ENCODE data around the gene KRTAP10-2. TPM values are rescaled to one million over a fixed set of nuclear protein-coding genes. Genes with fewer than 3 reads are reported as not detected.

KRTAP10-2 gene
- polyA plus RNA-seq, 1 donor (not counting 4 experiments of a cell fraction or from before 2014, with no cell fraction given), result not detected

DNA sequence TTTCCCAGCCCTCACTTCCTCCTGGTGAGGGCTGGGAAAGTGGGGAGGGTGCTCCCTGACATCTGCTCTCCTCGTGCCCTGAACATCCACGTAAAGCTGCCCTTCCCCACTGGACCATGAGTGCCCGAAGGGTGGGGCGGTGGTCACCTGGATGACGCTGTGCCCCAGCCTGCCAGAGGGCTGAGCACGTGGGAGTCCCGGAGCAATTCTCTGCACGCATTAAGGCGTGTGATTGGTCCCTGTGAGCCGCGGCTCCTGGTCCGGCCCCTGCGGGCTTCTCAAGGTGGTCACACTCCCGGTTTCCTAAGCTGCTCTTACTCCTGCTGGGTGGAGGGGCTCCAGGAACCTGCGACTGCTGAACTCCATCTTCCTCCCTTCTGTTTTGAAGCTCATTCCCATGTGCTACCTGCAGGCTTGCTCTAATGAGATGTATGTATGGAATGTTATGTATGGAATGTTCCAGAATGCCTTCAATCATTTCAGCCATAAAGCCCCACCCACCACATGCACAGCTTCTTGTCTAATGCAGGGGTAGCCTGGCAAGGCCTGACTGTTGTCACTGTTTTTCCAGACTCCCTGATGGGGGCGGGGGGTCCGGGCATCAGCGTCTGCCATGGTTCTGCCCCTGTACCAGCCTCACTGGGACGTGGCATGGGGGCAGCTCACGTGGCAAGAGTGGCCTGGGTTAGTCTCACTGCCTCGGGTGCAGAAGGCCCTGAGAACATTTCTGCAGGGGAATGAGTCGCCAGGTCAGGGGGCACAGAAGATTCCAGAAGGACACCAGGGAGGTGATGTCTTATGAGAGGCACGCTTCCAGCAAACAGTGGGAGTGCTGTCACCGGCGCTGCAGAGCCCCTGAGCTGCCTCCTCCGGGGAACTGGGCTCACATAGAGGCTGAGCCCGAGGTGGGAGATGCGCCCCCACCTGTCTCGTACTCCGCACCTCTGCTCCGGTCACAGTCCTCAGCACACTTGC lies 30.7 kb downstream of the KRTAP10-2 start:
- H3K79me2 ChIP-seq (ENCODE audit: control insufficient read depth, insufficient read depth, low read length), result no peaks in the 10 kb centered on the region
- H3K4me1 ChIP-seq (ENCODE audit: control insufficient read depth, extremely low read depth, insufficient read depth, low read length), result no peaks in the 10 kb centered on the region
- H3K9ac ChIP-seq (ENCODE audit: control insufficient read depth, extremely low read depth, insufficient read depth, low read length), result no peak overlapping the region
- no peak overlapping the region for H3K27ac ChIP-seq (ENCODE audit: control insufficient read depth, insufficient read depth, low read length)
- no peak for FAIRE-seq
- no peaks in the 10 kb centered on the region for H3K9me1 ChIP-seq (ENCODE audit: control insufficient read depth, extremely low read depth, insufficient read depth, low read length)
- no peak overlapping the region for H3K4me2 ChIP-seq (ENCODE audit: control insufficient read depth, extremely low read depth, insufficient read depth, low read depth, low read length)
- TF ChIP-seq, protein P1, sequence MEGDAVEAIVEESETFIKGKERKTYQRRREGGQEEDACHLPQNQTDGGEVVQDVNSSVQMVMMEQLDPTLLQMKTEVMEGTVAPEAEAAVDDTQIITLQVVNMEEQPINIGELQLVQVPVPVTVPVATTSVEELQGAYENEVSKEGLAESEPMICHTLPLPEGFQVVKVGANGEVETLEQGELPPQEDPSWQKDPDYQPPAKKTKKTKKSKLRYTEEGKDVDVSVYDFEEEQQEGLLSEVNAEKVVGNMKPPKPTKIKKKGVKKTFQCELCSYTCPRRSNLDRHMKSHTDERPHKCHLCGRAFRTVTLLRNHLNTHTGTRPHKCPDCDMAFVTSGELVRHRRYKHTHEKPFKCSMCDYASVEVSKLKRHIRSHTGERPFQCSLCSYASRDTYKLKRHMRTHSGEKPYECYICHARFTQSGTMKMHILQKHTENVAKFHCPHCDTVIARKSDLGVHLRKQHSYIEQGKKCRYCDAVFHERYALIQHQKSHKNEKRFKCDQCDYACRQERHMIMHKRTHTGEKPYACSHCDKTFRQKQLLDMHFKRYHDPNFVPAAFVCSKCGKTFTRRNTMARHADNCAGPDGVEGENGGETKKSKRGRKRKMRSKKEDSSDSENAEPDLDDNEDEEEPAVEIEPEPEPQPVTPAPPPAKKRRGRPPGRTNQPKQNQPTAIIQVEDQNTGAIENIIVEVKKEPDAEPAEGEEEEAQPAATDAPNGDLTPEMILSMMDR (optimal IDR thresholded peaks at IDR 0.05 in 1 of 3, IDR thresholded peaks at IDR 0.05 in 1 of 3, conservative IDR thresholded peaks at IDR 0.05 in 1 of 3; ENCODE audit: extremely low read depth in 1 of 3, insufficient read depth in 2 of 3, low read length in 3 of 3), result no peak
- TF ChIP-seq EZH2 (IDR thresholded peaks at IDR 0.05; ENCODE audit: low read length), result no peak
- no peak for DNase-seq (ENCODE audit: low read depth, low spot score)
- H4K20me1 ChIP-seq (ENCODE audit: control insufficient read depth, extremely low read depth, insufficient read depth, low read length), result no peaks in the 10 kb centered on the region
- H3K9me3 ChIP-seq (ENCODE audit: control insufficient read depth, low read depth, low read length), result peaks cover 26% of the 10 kb centered on the region
- no peak overlapping the region for H3K4me3 ChIP-seq (ENCODE audit: control insufficient read depth in 2 of 3, extremely low read depth in 1 of 3, insufficient read depth in 2 of 3, low read depth in 1 of 3, low read length in 3 of 3)
- no peak overlapping the region for H2AFZ ChIP-seq (ENCODE audit: control insufficient read depth, low read length)
- dilution Hi-C loops (cut with MboI; ENCODE audit: extremely low pct_ligation_motif_present, low sequenced_read_pairs), result no loop called here
- H3K27me3 ChIP-seq (ENCODE audit: control insufficient read depth, extremely low read depth, insufficient read depth, low read length), result no peaks in the 10 kb centered on the region
- no peaks in the 10 kb centered on the region for H3K36me3 ChIP-seq (ENCODE audit: control insufficient read depth in 2 of 2, extremely low read depth in 1 of 2, insufficient read depth in 2 of 2, low read length in 2 of 2)

DNA sequence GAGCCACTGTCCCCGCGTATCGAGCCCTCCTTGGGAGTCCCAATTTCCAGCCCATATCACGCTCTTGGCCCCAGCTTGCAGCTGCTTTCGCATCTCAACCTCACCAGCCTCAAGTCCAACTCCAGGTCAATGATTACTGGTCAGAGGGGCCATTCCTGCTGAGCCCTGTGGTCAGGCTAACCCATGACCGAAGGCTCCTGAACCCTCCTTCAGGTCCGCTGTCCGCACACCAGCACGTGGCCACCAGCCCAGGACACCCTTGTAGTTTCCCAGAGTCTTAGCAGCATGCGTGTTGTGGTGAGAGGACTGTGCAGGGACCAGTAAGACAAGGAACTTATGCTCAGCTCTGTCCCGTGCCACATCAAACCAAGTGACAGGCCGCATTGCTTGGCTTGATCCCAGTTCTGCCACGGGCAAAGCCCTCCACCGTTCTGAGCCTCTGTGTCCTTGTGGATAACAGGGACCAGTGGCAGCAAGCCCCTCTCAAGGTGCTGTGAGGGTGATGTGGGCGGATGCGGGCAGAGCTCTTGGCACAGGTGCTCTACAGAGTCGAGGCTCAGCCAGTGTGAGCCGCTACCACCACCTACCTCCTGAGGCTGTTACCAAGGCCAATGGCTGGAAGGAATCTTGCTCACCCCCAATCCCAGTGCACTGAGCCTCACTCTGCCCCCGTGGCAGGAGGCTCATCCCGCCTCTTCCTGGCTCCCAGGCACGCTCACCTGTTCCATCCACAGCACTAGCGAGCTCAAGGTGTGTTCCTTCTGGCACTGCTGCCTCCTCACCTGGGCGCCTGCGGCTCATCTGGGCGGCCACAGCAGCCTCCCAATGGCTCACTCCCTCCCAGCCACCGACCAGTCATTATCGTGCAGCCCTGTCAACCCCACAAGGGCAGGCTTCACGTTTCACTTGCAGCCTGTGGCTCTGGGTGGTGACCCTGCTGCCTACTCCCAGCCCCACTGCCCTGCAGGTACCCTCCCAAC lies 31.7 kb downstream of the KRTAP10-2 start:
- Histone ChIP-seq H3K9me3 (ENCODE audit: control insufficient read depth, low read depth, low read length) (peaks cover 18% of the 10 kb centered on the region), H2AFZ (ENCODE audit: control insufficient read depth, low read length) (no peak overlapping the region), H4K20me1 (ENCODE audit: control insufficient read depth, extremely low read depth, insufficient read depth, low read length) (no peaks in the 10 kb centered on the region), H3K9ac (ENCODE audit: control insufficient read depth, extremely low read depth, insufficient read depth, low read length) (no peak overlapping the region), H3K79me2 (ENCODE audit: control insufficient read depth, insufficient read depth, low read length) (no peaks in the 10 kb centered on the region), H3K9me1 (ENCODE audit: control insufficient read depth, extremely low read depth, insufficient read depth, low read length) (no peaks in the 10 kb centered on the region), H3K4me2 (ENCODE audit: control insufficient read depth, extremely low read depth, insufficient read depth, low read depth, low read length) (no peak overlapping the region), H3K27ac (ENCODE audit: control insufficient read depth, insufficient read depth, low read length) (no peak overlapping the region), H3K27me3 (ENCODE audit: control insufficient read depth, extremely low read depth, insufficient read depth, low read length) (no peaks in the 10 kb centered on the region), H3K36me3 (ENCODE audit: control insufficient read depth in 2 of 2, extremely low read depth in 1 of 2, insufficient read depth in 2 of 2, low read length in 2 of 2) (no peaks in the 10 kb centered on the region), H3K4me3 (ENCODE audit: control insufficient read depth in 2 of 3, extremely low read depth in 1 of 3, insufficient read depth in 2 of 3, low read depth in 1 of 3, low read length in 3 of 3) (no peak overlapping the region), H3K4me1 (ENCODE audit: control insufficient read depth, extremely low read depth, insufficient read depth, low read length) (no peaks in the 10 kb centered on the region)
- no peak for FAIRE-seq
- DNase-seq (ENCODE audit: low read depth, low spot score), result no peak
- dilution Hi-C loops (cut with MboI; ENCODE audit: extremely low pct_ligation_motif_present, low sequenced_read_pairs), result no loop called here
- TF ChIP-seq, protein P1 (optimal IDR thresholded peaks at IDR 0.05 in 1 of 3, IDR thresholded peaks at IDR 0.05 in 1 of 3, conservative IDR thresholded peaks at IDR 0.05 in 1 of 3; ENCODE audit: extremely low read depth in 1 of 3, insufficient read depth in 2 of 3, low read length in 3 of 3), result no peak
- no peak for TF ChIP-seq EZH2 (IDR thresholded peaks at IDR 0.05; ENCODE audit: low read length)
